IPS-20b (cell line): Measurements from ENCODE around the gene SLC15A1.

ENCODE experiments used
- H3K27ac ChIP-seq: one replicate; pipeline ENCODE4 v1.5.1; 2013; ENCODE audit warnings: low read length
- H3K27me3 ChIP-seq: 2 replicates; pipeline ENCODE4 v1.6.1; 2013; ENCODE audit warnings: mild to moderate bottlenecking, low read length, inconsistent platforms; ENCODE audit not compliant: insufficient read depth
- H3K36me3 ChIP-seq: 2 replicates; pipeline ENCODE4 v1.6.1; 2013; ENCODE audit warnings: low read depth, mild to moderate bottlenecking, inconsistent platforms, low read length, moderate library complexity; ENCODE audit not compliant: insufficient read depth
- H3K4me1 ChIP-seq: 2 replicates; pipeline ENCODE4 v1.6.1; 2013; ENCODE audit warnings: mild to moderate bottlenecking, control low read depth, inconsistent platforms, low read length, moderate library complexity; ENCODE audit not compliant: insufficient read depth
- H3K4me3 ChIP-seq: 2 replicates; pipeline ENCODE4 v1.5.1; 2013; ENCODE audit warnings: mild to moderate bottlenecking, low read length, inconsistent platforms
- H3K9ac ChIP-seq: 2 replicates; pipeline ENCODE4 v1.6.1; 2013; ENCODE audit warnings: low read depth, mild to moderate bottlenecking, inconsistent platforms, low read length, moderate library complexity
- H3K9me3 ChIP-seq: 2 replicates; pipeline ENCODE4 v1.6.1; 2013; ENCODE audit warnings: mild to moderate bottlenecking, low read depth, low read length, inconsistent platforms; ENCODE audit not compliant: insufficient read depth

Gene SLC15A1

GRCh38 chr13:98752467-98753290 lies at the start of gene SLC15A1:
Gene SLC15A1 (minus strand): TSS chr13:98752672. CDS start chr13:98752598, 74 bp downstream.
- H3K9ac ChIP-seq = no peak within 1 kb of the TSS
- no peaks in the 10 kb centered on the region for H3K36me3 ChIP-seq
- H3K27me3 ChIP-seq = peaks cover 42% of the 10 kb centered on the region
- H3K9me3 ChIP-seq = no peaks in the 10 kb centered on the region
- H3K27ac ChIP-seq = no peak within 1 kb of the TSS
- 0 out of 2 replicates have a peak, but pooled peaks cover 3% of the 10 kb centered on the region for H3K4me1 ChIP-seq
- peak within 1 kb of the TSS; percentile 69 for H3K4me3 ChIP-seq

- Histone ChIP-seq H3K27ac (no peak overlapping the region), H3K27me3 (no peaks in the 10 kb centered on the region), H3K9ac (no peak overlapping the region), H3K36me3 (no peaks in the 10 kb centered on the region), H3K9me3 (no peaks in the 10 kb centered on the region), H3K4me1 (peaks cover under 1% of the 10 kb centered on the region; the same call in 1 of the 2 replicates), H3K4me3 (no peak overlapping the region)
These were observed 49.4 kb upstream of the SLC15A1 start for GRCh38 chr13:98801626-98802418.

- Histone ChIP-seq H3K9me3 (no peaks in the 10 kb centered on the region), H3K27ac (no peak overlapping the region), H3K9ac (no peak overlapping the region), H3K36me3 (no peaks in the 10 kb centered on the region), H3K27me3 (no peaks in the 10 kb centered on the region), H3K4me3 (no peak overlapping the region), H3K4me1 (no peaks in the 10 kb centered on the region)
These were observed 47.6 kb upstream of the SLC15A1 start for GRCh38 chr13:98800078-98800477.

- Histone ChIP-seq H3K9me3 (no peaks in the 10 kb centered on the region), H3K36me3 (no peaks in the 10 kb centered on the region), H3K4me1 (no peaks in the 10 kb centered on the region), H3K4me3 (no peak overlapping the region), H3K27me3 (no peaks in the 10 kb centered on the region), H3K9ac (no peak overlapping the region), H3K27ac (no peak overlapping the region)
These were observed 46.6 kb upstream of the SLC15A1 start for GRCh38 chr13:98798849-98799645.

GRCh38 chr13:98797456-98797855 lies 45.0 kb upstream of the SLC15A1 start:
- no peak overlapping the region for H3K9ac ChIP-seq
- no peak overlapping the region for H3K27ac ChIP-seq
- H3K4me3 ChIP-seq = no peak overlapping the region
- H3K9me3 ChIP-seq = no peaks in the 10 kb centered on the region
- no peaks in the 10 kb centered on the region for H3K27me3 ChIP-seq
- no peaks in the 10 kb centered on the region for H3K4me1 ChIP-seq
- H3K36me3 ChIP-seq = no peaks in the 10 kb centered on the region

- no peak overlapping the region for H3K27ac ChIP-seq
These were observed 44.3 kb upstream of the SLC15A1 start for GRCh38 chr13:98796798-98797197.

GRCh38 chr13:98796191-98796590 lies 43.7 kb upstream of the SLC15A1 start:
- Histone ChIP-seq H3K4me1 (no peaks in the 10 kb centered on the region), H3K9ac (no peak overlapping the region), H3K36me3 (no peaks in the 10 kb centered on the region), H3K4me3 (no peak overlapping the region), H3K27me3 (no peaks in the 10 kb centered on the region), H3K9me3 (no peaks in the 10 kb centered on the region), H3K27ac (no peak overlapping the region)

More at GRCh38 chr13:98796798-98797197, 44.3 kb upstream of the SLC15A1 start:
- Histone ChIP-seq H3K9ac (no peak overlapping the region), H3K4me1 (no peaks in the 10 kb centered on the region), H3K9me3 (no peaks in the 10 kb centered on the region), H3K36me3 (no peaks in the 10 kb centered on the region), H3K27me3 (no peaks in the 10 kb centered on the region), H3K4me3 (no peak overlapping the region)

- no peaks in the 10 kb centered on the region for H3K9me3 ChIP-seq
- no peak overlapping the region for H3K9ac ChIP-seq
- H3K27me3 ChIP-seq = no peaks in the 10 kb centered on the region
- no peaks in the 10 kb centered on the region for H3K36me3 ChIP-seq
- no peaks in the 10 kb centered on the region for H3K4me1 ChIP-seq
- H3K4me3 ChIP-seq = no peak overlapping the region
- no peak overlapping the region for H3K27ac ChIP-seq
These were observed 42.7 kb upstream of the SLC15A1 start for GRCh38 chr13:98795220-98795619.

GRCh38 chr13:98794498-98794897 lies 42.0 kb upstream of the SLC15A1 start:
- Histone ChIP-seq H3K27ac (no peak overlapping the region), H3K4me1 (no peaks in the 10 kb centered on the region), H3K27me3 (no peaks in the 10 kb centered on the region), H3K9ac (no peak overlapping the region), H3K4me3 (no peak overlapping the region), H3K36me3 (no peaks in the 10 kb centered on the region), H3K9me3 (no peaks in the 10 kb centered on the region)

- H3K27ac ChIP-seq = no peak overlapping the region
- no peak overlapping the region for H3K4me3 ChIP-seq
- H3K27me3 ChIP-seq = no peaks in the 10 kb centered on the region
- H3K9me3 ChIP-seq = no peaks in the 10 kb centered on the region
- H3K4me1 ChIP-seq = no peaks in the 10 kb centered on the region
- H3K36me3 ChIP-seq = no peaks in the 10 kb centered on the region
- H3K9ac ChIP-seq = no peak overlapping the region
These were observed 40.5 kb upstream of the SLC15A1 start for GRCh38 chr13:98792785-98793495.

- Histone ChIP-seq H3K4me3 (no peak overlapping the region), H3K9me3 (no peaks in the 10 kb centered on the region), H3K9ac (no peak overlapping the region), H3K27me3 (no peaks in the 10 kb centered on the region; the same call in 1 of the 2 replicates), H3K27ac (no peak overlapping the region), H3K36me3 (no peaks in the 10 kb centered on the region), H3K4me1 (no peaks in the 10 kb centered on the region)
These were observed 39.8 kb upstream of the SLC15A1 start for GRCh38 chr13:98792321-98792720.
